Endothelial cell of umbilical vein (primary cell): ENCODE results near the gene SIGLEC9. TPM values are rescaled to one million over a fixed set of nuclear protein-coding genes. Genes with fewer than 3 reads are reported as not detected.

Experiments
- BruUV-seq: library from RNA; stranded (reverse); fragments of 400-500 nt; replicated peaks from 2 replicates; lab custom pipeline; 2021; lab: Mats Ljungman, UMichigan
- CTCF ChIA-PET: fragments of 300-600, 350-600 bp; sonication (Branson Sonifier 250); formaldehyde crosslinking; loops from one replicate; lab custom pipeline; 2021; ENCODE audit warnings: antibody characterized with exemption, inconsistent platforms; lab: Charles Lee
- POLR2A ChIA-PET: fragments of 300-600, 350-600 bp; sonication (Branson Sonifier 250); formaldehyde crosslinking; loops from one replicate; lab custom pipeline; 2021; ENCODE audit warnings: antibody characterized with exemption, inconsistent platforms; lab: Charles Lee
- DNase-seq: peaks from one replicate; pipeline ENCODE4 v3.0.0-alpha.2; 2011; ENCODE audit warnings: low read depth, low spot score
- FAIRE-seq: peaks from 2 replicates; lab custom pipeline; 2011; peaks lifted over from hg19 to GRCh38; lab: Jason Lieb, UNC
- H2AFZ ChIP-seq: 2 replicates; pipeline ENCODE4 v1.6.0; 2012; ENCODE audit warnings: low read depth, low read length, control low read depth, inconsistent platforms
- H3K27ac ChIP-seq: 2 replicates; pipeline ENCODE4 v1.5.1; 2011; ENCODE audit warnings: low read depth, mild to moderate bottlenecking, control low read depth, low read length, moderate library complexity; ENCODE audit not compliant: insufficient read depth
- H3K27me3 ChIP-seq, 2 experiments: 2 replicates each; pipeline versions ENCODE4 v1.6.0 to v1.6.1; 2011; ENCODE audit warnings: low read length in 2 of 2, mixed read lengths in 1 of 2; ENCODE audit not compliant: control insufficient read depth in 2 of 2, insufficient read depth in 2 of 2
- H3K36me3 ChIP-seq, 2 experiments: 2 replicates in 1 of 2; 3 replicates in 1 of 2; pipeline ENCODE4 v1.5.1; 2011; ENCODE audit warnings: low read length in 2 of 2, mild to moderate bottlenecking in 1 of 2, moderate library complexity in 1 of 2; ENCODE audit not compliant: control insufficient read depth in 2 of 2, insufficient read depth in 2 of 2; ENCODE audit errors: extremely low read depth in 1 of 2
- H3K4me1 ChIP-seq: 3 replicates; pipeline ENCODE4 v1.5.1; 2011; ENCODE audit warnings: mild to moderate bottlenecking, low read length; ENCODE audit not compliant: control insufficient read depth, insufficient read depth; ENCODE audit errors: extremely low read depth
- H3K4me2 ChIP-seq: 2 replicates; pipeline ENCODE4 v1.6.1; 2011; ENCODE audit warnings: low read length, control low read depth, mixed read lengths; ENCODE audit not compliant: insufficient read depth
- H3K4me3 ChIP-seq, 3 experiments: fragments of 200-600 bp in 1 of 3; sonication (generic), shearing (Covaris generic) in 1 of 3; replicated peaks in 1 of 3; 2 replicates each; pipeline ENCODE4 v1.5.1; 2011 to 2016; ENCODE audit warnings: control low read depth in 3 of 3, low read length in 3 of 3, mild to moderate bottlenecking in 2 of 3, inconsistent platforms in 1 of 3, low read depth in 1 of 3, moderate library complexity in 1 of 3; ENCODE audit not compliant: insufficient read depth in 1 of 3
- H3K79me2 ChIP-seq: 2 replicates; pipeline ENCODE4 v1.6.0; 2012; ENCODE audit warnings: low read length, inconsistent platforms; ENCODE audit not compliant: control insufficient read depth, insufficient read depth
- H3K9ac ChIP-seq: replicated peaks from 2 replicates; pipeline ENCODE3; 2011; ENCODE audit warnings: low read length, control low read depth; ENCODE audit not compliant: insufficient read depth; ENCODE audit errors: extremely low read depth
- H3K9me1 ChIP-seq: replicated peaks from 3 replicates; pipeline ENCODE4 v1.6.0; 2011; ENCODE audit warnings: mild to moderate bottlenecking, low read length; ENCODE audit not compliant: control insufficient read depth, insufficient read depth; ENCODE audit errors: extremely low read depth
- H3K9me3 ChIP-seq: replicated peaks from 2 replicates; pipeline ENCODE4 v1.5.1; 2012; ENCODE audit warnings: low read length, inconsistent platforms; ENCODE audit not compliant: control insufficient read depth, insufficient read depth
- H4K20me1 ChIP-seq: replicated peaks from 2 replicates; pipeline ENCODE3; 2011; ENCODE audit warnings: mild to moderate bottlenecking, low read length; ENCODE audit not compliant: control insufficient read depth, insufficient read depth; ENCODE audit errors: extremely low read depth
- CTCF ChIP-seq, 2 donors: IDR thresholded peaks; 1 replicate in 1 of 2; 2 replicates in 1 of 2; pipeline ENCODE4 v1.5.1; 2011; ENCODE audit warnings: low read length in 2 of 2, mild to moderate bottlenecking in 2 of 2, moderate library complexity in 2 of 2, control low read depth in 1 of 2, inconsistent platforms in 1 of 2, low read depth in 1 of 2; ENCODE audit not compliant: insufficient read depth in 1 of 2; ENCODE audit errors: extremely low read depth in 1 of 2
- EZH2 ChIP-seq: IDR thresholded peaks from 2 replicates; pipeline ENCODE4 v1.6.1; 2012; ENCODE audit warnings: borderline replicate concordance, low read depth, mild to moderate bottlenecking, moderate library complexity, low read length, inconsistent platforms; ENCODE audit not compliant: severe bottlenecking
- FOS ChIP-seq: IDR thresholded peaks from 2 replicates; pipeline ENCODE4 v1.6.1; 2011; ENCODE audit warnings: mild to moderate bottlenecking, low read length, moderate library complexity, borderline replicate concordance; ENCODE audit not compliant: insufficient read depth
- GATA2 ChIP-seq: IDR thresholded peaks from 2 replicates; pipeline ENCODE4 v1.7.0; 2011; ENCODE audit warnings: low read depth, mild to moderate bottlenecking, moderate library complexity, mixed read lengths, low read length; ENCODE audit not compliant: insufficient read length, insufficient read depth
- JUN ChIP-seq: IDR thresholded peaks from 2 replicates; pipeline ENCODE4 v1.6.1; 2011; ENCODE audit warnings: borderline replicate concordance, low read depth; ENCODE audit not compliant: insufficient read length, insufficient read depth
- MAX ChIP-seq: IDR thresholded peaks from 2 replicates; pipeline ENCODE4 v1.6.1; 2011; ENCODE audit not compliant: insufficient read depth, insufficient read length
- MYC ChIP-seq: IDR thresholded peaks from one replicate; pipeline ENCODE4 v1.6.1; 2011; ENCODE audit warnings: mild to moderate bottlenecking, low read depth, low read length
- POLR2A ChIP-seq: IDR thresholded peaks from 2 replicates; pipeline ENCODE4 v1.6.1; 2012; ENCODE audit warnings: low read depth, mild to moderate bottlenecking, control low read depth, low read length
- POLR2AphosphoS5 ChIP-seq: IDR thresholded peaks from 2 replicates; pipeline ENCODE4 v1.6.1; 2012; ENCODE audit warnings: low read depth, mild to moderate bottlenecking, control low read depth, low read length, moderate library complexity; ENCODE audit not compliant: insufficient read depth
- dilution Hi-C: fragments of 300-500 bp; cut with MboI; formaldehyde crosslinking; loops from one replicate; pipeline ENCODE4 v1.15.0; 2019; ENCODE audit warnings: low sequenced_read_pairs; ENCODE audit not compliant: extremely low pct_ligation_motif_present
- intact Hi-C: fragments of 100-400 bp; cut with micrococcal nuclease; formaldehyde crosslinking; loops from one replicate; pipeline ENCODE4 v1.10.0; 2022
- polyA plus RNA-seq, 4 experiments: library from polyadenylated mRNA; depleted of rRNA in 3 of 4; stranded (reverse) in 3 of 4; unstranded in 1 of 4; fragments of >200 nt; gene quantifications; 2 replicates each; pipeline versions ENCODE4 v1.2.1 to v1.2.3, GENCODE V29; 2011 to 2012; ENCODE audit warnings: missing spikeins in 1 of 4
- total RNA-seq: library from RNA; stranded (reverse); gene quantifications from 2 replicates; pipeline ENCODE4 v1.2.3, GENCODE V29; 2021

Gene SIGLEC9
- total and polyA plus RNA-seq, 2 donors (not counting 3 experiments of a cell fraction or from before 2014, with no cell fraction given): not detected

- BruUV-seq: no TSS peak
Observed at GRCh38 chr19:51103926-51104341, 20.8 kb upstream of the SIGLEC9 start.

More at GRCh38 chr19:51103926-51104341, 20.8 kb upstream of the SIGLEC9 start:
- H3K79me2 ChIP-seq: peaks cover 59% of the 10 kb centered on the region
- no peak overlapping the region for H2AFZ ChIP-seq
- H3K4me2 ChIP-seq: no peak overlapping the region
- H3K27ac ChIP-seq: no peak overlapping the region
- no peak overlapping the region for H3K4me3 ChIP-seq
- H3K9ac ChIP-seq: no peak overlapping the region
- no peak for DNase-seq
- peaks cover 11% of the 10 kb centered on the region for H3K4me1 ChIP-seq
- TF ChIP-seq POLR2A (no peak), MAX (no peak), GATA2 (no peak), POLR2AphosphoS5 (no peak), MYC (no peak), CTCF (IDR thresholded peaks at IDR 0.05; ENCODE audit: extremely low read depth in 1 of 2, insufficient read depth in 1 of 2, low read depth in 1 of 2, low read length in 2 of 2) (no peak), FOS (no peak), EZH2 (no peak), JUN (no peak)
- no peak for FAIRE-seq
- CTCF ChIA-PET: no interaction called here
- H3K9me3 ChIP-seq: no peaks in the 10 kb centered on the region
- peaks cover 2 to 5% of the 10 kb centered on the region in 2 experiments for H3K36me3 ChIP-seq
- dilution Hi-C loops (no loop called here), intact Hi-C loops (no loop called here)
- H4K20me1 ChIP-seq: no peaks in the 10 kb centered on the region
- no peaks in the 10 kb centered on the region for H3K9me1 ChIP-seq
- H3K27me3 ChIP-seq: no peaks in the 10 kb centered on the region
- POLR2A ChIA-PET: no interaction called here
